Activated B cell treated with CpG ODN at 0.5 μM for 24 hours (primary cell): ENCODE data around the gene SQSTM1. TPM values are rescaled to one million over a fixed set of nuclear protein-coding genes. Genes with fewer than 3 reads are reported as not detected.

ENCODE experiments used
- ATAC-seq: fragments of 200-7000 bp; cut with Tn5 transposase; one replicate; pipeline ENCODE4 v1.10.0; 2021; ENCODE audit warnings: low read depth, mild to moderate bottlenecking, moderate library complexity
- CTCF ChIA-PET: fragments of 350-600 bp; sonication (Branson Sonifier 250); formaldehyde crosslinking; loops from one replicate; lab custom pipeline; 2021; ENCODE audit warnings: antibody characterized with exemption; lab: Charles Lee
- POLR2A ChIA-PET: fragments of 350-600 bp; sonication (Branson Sonifier 250); formaldehyde crosslinking; loops from one replicate; lab custom pipeline; 2021; ENCODE audit warnings: antibody characterized with exemption; lab: Charles Lee
- DNase-seq: peaks from one replicate; pipeline ENCODE4 v3.0.0; 2022
- H3K27ac Mint-ChIP-seq: one replicate; pipeline ENCODE4 v1.8.0; 2020; ENCODE audit warnings: mixed read lengths
- H3K27me3 Mint-ChIP-seq: one replicate; pipeline ENCODE4 v1.8.0; 2021; ENCODE audit warnings: mixed read lengths
- H3K36me3 Mint-ChIP-seq: one replicate; pipeline ENCODE4 v1.8.0; 2021; ENCODE audit warnings: low read depth, mixed read lengths
- H3K4me1 Mint-ChIP-seq: one replicate; pipeline ENCODE4 v1.8.0; 2021; ENCODE audit warnings: mixed read lengths
- H3K4me3 Mint-ChIP-seq: one replicate; pipeline ENCODE4 v1.8.0; 2020; ENCODE audit warnings: mild to moderate bottlenecking, mixed read lengths
- H3K9me3 Mint-ChIP-seq: one replicate; pipeline ENCODE4 v1.8.0; 2020; ENCODE audit warnings: mixed read lengths
- CTCF ChIP-seq: fragments of 200-600 bp; IDR thresholded peaks from one replicate; pipeline ENCODE4 v1.8.0; 2022; ENCODE audit warnings: antibody characterized with exemption, mild to moderate bottlenecking
- intact Hi-C: fragments of 100-400 bp; cut with micrococcal nuclease; formaldehyde crosslinking; loops from one replicate; pipeline ENCODE4 v1.15.1; 2024
- total RNA-seq: library from RNA; stranded (reverse); gene quantifications from 2 replicates; pipeline ENCODE4 v1.2.3, GENCODE V29; 2022

Gene SQSTM1
- total RNA-seq, 1 donor from 2014 or later: 243 TPM

- TF ChIP-seq CTCF: no peak
- ATAC-seq (no peak), DNase-seq (no peak)
- H3K4me3 Mint-ChIP-seq: no peak overlapping the region
- ChIA-PET CTCF (interaction anchor here (1.6 kb wide), 1 partner anchor 9 kb away, joined by 5 read pairs; no protein-coding TSS in a partner anchor), POLR2A (interaction anchor here (1.1 kb wide), 1 partner anchor 168 kb away, joined by 3 read pairs; the partner anchor contains the start of gene HNRNPH1)
- H3K9me3 Mint-ChIP-seq: no peaks in the 10 kb centered on the region
- intact Hi-C loops: loop anchor here (10.0 kb wide), 1 partner anchor 167 kb away; the partner anchor contains the start of gene HNRNPH1
- H3K27me3 Mint-ChIP-seq: no peaks in the 10 kb centered on the region
- no peak overlapping the region for H3K27ac Mint-ChIP-seq
- peaks cover 28% of the 10 kb centered on the region for H3K4me1 Mint-ChIP-seq
- H3K36me3 Mint-ChIP-seq: peaks cover 4% of the 10 kb centered on the region
These were observed 28.7 kb upstream of the SQSTM1 start for GRCh38 chr5:179791881-179792611.

GRCh38 chr5:179792612-179793467, 27.9 kb upstream of the SQSTM1 start:
- ChIA-PET CTCF (interaction anchor here (1.6 kb wide), 1 partner anchor 9 kb away, joined by 5 read pairs; no protein-coding TSS in a partner anchor), POLR2A (interaction anchor here (1.1 to 3.3 kb wide), 3 partner anchors 60 to 169 kb away, joined by 3 to 14 read pairs (median 4); partner anchors contain the start of genes HNRNPH1 and MAML1)
- Mint-ChIP-seq H3K4me3 (no peak overlapping the region), H3K27ac (peak overlapping the region; percentile 24), H3K27me3 (no peaks in the 10 kb centered on the region), H3K4me1 (peaks cover 29% of the 10 kb centered on the region), H3K9me3 (no peaks in the 10 kb centered on the region), H3K36me3 (peaks cover 7% of the 10 kb centered on the region)
- TF ChIP-seq CTCF: no peak
- intact Hi-C loops: loop anchor here (10.0 kb wide), 1 partner anchor 168 kb away; the partner anchor contains the start of gene HNRNPH1
- DNase-seq (no peak), ATAC-seq (no peak)

DNA sequence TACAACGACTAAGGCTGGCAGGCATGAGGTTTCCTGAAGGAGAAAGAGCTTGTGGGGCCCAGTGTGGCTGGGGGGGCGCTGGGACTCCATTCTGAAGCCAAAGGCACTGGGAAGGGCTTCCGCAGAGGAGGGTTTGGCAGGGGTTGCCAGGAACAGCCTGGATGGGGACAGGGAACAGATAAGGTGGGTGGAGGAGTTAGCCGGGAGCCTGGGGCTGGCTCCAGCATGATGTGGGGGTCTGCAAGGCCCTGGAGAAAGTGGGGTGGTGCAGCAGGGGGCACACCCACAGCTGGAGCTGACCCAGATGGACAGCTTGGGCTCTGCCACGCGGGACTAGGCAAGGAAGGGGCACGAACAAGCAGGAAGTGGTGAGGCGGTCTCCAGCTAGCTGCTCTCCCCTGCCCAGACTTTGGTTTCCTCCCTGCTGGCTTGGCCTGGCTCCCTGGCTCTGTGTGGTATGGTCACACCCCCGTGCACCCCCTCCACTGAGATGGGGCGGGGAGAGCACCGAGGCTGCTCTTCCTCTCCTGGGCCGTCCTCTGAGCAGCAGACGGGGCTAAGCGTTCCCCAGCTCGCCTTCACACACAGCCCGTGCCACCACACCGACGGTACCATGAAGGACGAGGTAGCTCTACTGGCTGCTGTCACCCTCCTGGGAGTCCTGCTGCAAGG, 27.1 kb upstream of the SQSTM1 start, which contains the start of gene LTC4S:
Gene LTC4S, plus strand, starts transcription at position 519 of the 672 bp plus-strand sequence. Its CDS starts 95 bp downstream, at position 614.
- peak; percentile 33 for ATAC-seq

GRCh38 chr5:179794171-179794570, 26.5 kb upstream of the SQSTM1 start:
- no peak for DNase-seq
- POLR2A ChIA-PET: interaction anchor here (0.5 to 3.3 kb wide), 7 partner anchors 25 to 171 kb away, joined by 3 to 14 read pairs (median 3); partner anchors contain the start of genes CANX, HNRNPH1, MAML1 and SQSTM1
- TF ChIP-seq CTCF: no peak
- CTCF ChIA-PET: interaction anchor here (1.2 kb wide), 1 partner anchor 31 kb away, joined by 11 read pairs; no protein-coding TSS in a partner anchor
- Mint-ChIP-seq H3K4me3 (peak overlapping the region; percentile 64), H3K36me3 (peaks cover 15% of the 10 kb centered on the region), H3K27ac (no peak overlapping the region), H3K4me1 (peaks cover 29% of the 10 kb centered on the region), H3K9me3 (no peaks in the 10 kb centered on the region), H3K27me3 (no peaks in the 10 kb centered on the region)
- intact Hi-C loops: loop anchor here (10.0 kb wide), 1 partner anchor 169 kb away; the partner anchor contains the start of gene HNRNPH1
- ATAC-seq: no peak

More for the DNA sequence above, 27.1 kb upstream of the SQSTM1 start, which contains the start of gene LTC4S:
- H3K27me3 Mint-ChIP-seq: no peaks in the 10 kb centered on the region
- ChIA-PET CTCF (interaction anchor here (1.2 kb wide), 1 partner anchor 31 kb away, joined by 11 read pairs; no protein-coding TSS in a partner anchor), POLR2A (interaction anchor here (1.1 to 3.3 kb wide), 3 partner anchors 61 to 170 kb away, joined by 3 to 14 read pairs (median 4); partner anchors contain the start of genes HNRNPH1 and MAML1)
- H3K4me1 Mint-ChIP-seq: peaks cover 29% of the 10 kb centered on the region
- peaks cover 10% of the 10 kb centered on the region for H3K36me3 Mint-ChIP-seq
- peak within 1 kb of the TSS; percentile 64 for H3K4me3 Mint-ChIP-seq
- no peaks in the 10 kb centered on the region for H3K9me3 Mint-ChIP-seq
- DNase-seq: peak; percentile 29
- intact Hi-C loops: loop anchor here (10.0 kb wide), 1 partner anchor 169 kb away; the partner anchor contains the start of gene HNRNPH1
- H3K27ac Mint-ChIP-seq: peak within 1 kb of the TSS; percentile 24
- no peak for TF ChIP-seq CTCF
